Neural crest cell (in vitro differentiated cells): ENCODE measurements around the gene PPFIBP1. TPM values are rescaled to one million over a fixed set of nuclear protein-coding genes. Genes with fewer than 3 reads are reported as not detected.
"Not testable (repeated sequence)": the region's sequence is repeated elsewhere in the genome, so short reads cannot be mapped to it uniquely, and the experiment has no call there.

Experiments used
- DNase-seq: peaks from one replicate; pipeline ENCODE4 v3.0.0; 2021; ENCODE audit warnings: low read depth, mixed read lengths, low spot score
- H3K27ac Mint-ChIP-seq: one replicate; pipeline ENCODE4 v1.8.0; 2021; ENCODE audit warnings: mild to moderate bottlenecking, mixed read lengths; ENCODE audit not compliant: unreplicated experiment
- H3K27me3 Mint-ChIP-seq: 2 replicates; pipeline ENCODE4 v1.8.0; 2021; ENCODE audit warnings: low read depth, mild to moderate bottlenecking, mixed read lengths
- H3K36me3 Mint-ChIP-seq: 2 replicates; pipeline ENCODE4 v1.8.0; 2021; ENCODE audit warnings: low read depth, mild to moderate bottlenecking, mixed read lengths
- H3K4me1 Mint-ChIP-seq: 2 replicates; pipeline ENCODE4 v1.8.0; 2021; ENCODE audit warnings: mixed read lengths
- H3K4me3 Mint-ChIP-seq: one replicate; pipeline ENCODE4 v1.8.0; 2021; ENCODE audit warnings: mild to moderate bottlenecking, mixed read lengths
- H3K9me3 Mint-ChIP-seq: 2 replicates; pipeline ENCODE4 v1.8.0; 2021; ENCODE audit warnings: mixed read lengths
- total RNA-seq: library from RNA; stranded (reverse); gene quantifications from 2 replicates; pipeline ENCODE4 v1.2.1, GENCODE V29; 2021
- TF ChIP-seq, protein P1 (sequence below): fragments of 200-600 bp; sonication (generic); conservative IDR thresholded peaks from 2 replicates; pipeline ENCODE4 v1.5.0; 2021; ENCODE audit warnings: antibody characterized with exemption, mild to moderate bottlenecking

The PPFIBP1 gene
- total RNA-seq, 1 donor from 2014 or later, result 47.5 TPM

DNA sequence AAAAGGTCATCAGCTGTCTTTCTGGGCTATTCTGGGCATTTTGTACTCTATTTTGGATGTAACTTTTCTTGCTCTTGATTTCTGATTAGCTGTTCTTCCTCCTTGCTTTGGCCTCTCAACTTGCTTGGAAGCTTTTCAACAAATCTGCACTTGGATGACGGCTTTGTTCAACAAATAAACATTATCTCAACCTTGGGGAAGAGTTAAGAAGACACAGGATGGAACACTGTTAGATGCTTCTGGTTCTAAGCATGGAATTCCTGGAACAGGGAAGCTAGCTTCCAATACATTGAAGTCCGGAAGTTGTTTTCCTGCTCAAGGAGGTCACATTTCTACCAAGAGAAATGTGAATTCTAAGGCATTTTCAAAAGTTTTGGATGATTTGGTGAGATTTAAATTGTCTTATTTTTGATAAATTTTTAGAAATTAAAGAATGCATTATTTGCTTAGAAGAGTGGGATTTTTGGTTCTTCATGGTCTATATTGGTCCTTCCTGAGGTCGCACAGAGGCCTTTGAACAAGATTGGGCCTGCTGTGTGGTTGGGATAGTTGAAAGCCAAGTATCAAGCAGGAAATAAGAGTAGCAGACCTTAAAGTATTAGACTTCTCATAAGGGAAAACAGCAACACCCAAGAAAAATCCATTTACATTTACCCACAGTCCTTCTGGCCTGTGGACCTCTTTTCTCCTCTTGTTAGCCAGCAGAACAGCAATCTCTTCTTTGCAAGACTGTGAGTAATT lies 59.2 kb downstream of the PPFIBP1 start:
- Mint-ChIP-seq H3K4me1 (peaks cover 25% of the 10 kb centered on the region), H3K27ac (no peak overlapping the region), H3K36me3 (peaks cover 9% of the 10 kb centered on the region), H3K4me3 (no peak overlapping the region), H3K27me3 (no peaks in the 10 kb centered on the region), H3K9me3 (no peaks in the 10 kb centered on the region)
- DNase-seq, result no peak
- TF ChIP-seq, protein P1, sequence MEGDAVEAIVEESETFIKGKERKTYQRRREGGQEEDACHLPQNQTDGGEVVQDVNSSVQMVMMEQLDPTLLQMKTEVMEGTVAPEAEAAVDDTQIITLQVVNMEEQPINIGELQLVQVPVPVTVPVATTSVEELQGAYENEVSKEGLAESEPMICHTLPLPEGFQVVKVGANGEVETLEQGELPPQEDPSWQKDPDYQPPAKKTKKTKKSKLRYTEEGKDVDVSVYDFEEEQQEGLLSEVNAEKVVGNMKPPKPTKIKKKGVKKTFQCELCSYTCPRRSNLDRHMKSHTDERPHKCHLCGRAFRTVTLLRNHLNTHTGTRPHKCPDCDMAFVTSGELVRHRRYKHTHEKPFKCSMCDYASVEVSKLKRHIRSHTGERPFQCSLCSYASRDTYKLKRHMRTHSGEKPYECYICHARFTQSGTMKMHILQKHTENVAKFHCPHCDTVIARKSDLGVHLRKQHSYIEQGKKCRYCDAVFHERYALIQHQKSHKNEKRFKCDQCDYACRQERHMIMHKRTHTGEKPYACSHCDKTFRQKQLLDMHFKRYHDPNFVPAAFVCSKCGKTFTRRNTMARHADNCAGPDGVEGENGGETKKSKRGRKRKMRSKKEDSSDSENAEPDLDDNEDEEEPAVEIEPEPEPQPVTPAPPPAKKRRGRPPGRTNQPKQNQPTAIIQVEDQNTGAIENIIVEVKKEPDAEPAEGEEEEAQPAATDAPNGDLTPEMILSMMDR, result no peak

DNA sequence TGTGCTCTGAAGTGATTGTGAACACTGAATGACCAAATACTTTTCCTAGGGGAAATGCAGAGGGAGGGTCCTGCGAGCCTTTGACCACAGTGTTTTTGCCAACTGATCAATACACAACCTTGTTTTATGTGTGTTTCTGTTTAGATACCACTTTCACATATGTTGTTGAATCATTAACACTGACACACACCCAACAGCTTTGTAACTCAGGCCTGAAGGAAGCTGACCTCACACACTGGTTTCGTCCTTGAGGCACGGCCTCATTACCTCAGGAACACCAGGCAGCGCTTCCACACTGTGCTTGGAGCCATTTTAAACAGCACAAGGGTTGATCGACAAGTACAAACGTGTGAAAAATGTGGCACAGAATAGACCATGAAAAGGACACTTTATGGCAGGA lies 60.0 kb downstream of the PPFIBP1 start:
- no peaks in the 10 kb centered on the region for H3K9me3 Mint-ChIP-seq
- TF ChIP-seq, protein P1, result no peak
- H3K4me1 Mint-ChIP-seq, result peaks cover 25% of the 10 kb centered on the region
- H3K36me3 Mint-ChIP-seq, result peaks cover 5% of the 10 kb centered on the region
- no peak overlapping the region for H3K4me3 Mint-ChIP-seq
- H3K27me3 Mint-ChIP-seq, result no peaks in the 10 kb centered on the region
- no peak overlapping the region for H3K27ac Mint-ChIP-seq
- no peak for DNase-seq

DNA sequence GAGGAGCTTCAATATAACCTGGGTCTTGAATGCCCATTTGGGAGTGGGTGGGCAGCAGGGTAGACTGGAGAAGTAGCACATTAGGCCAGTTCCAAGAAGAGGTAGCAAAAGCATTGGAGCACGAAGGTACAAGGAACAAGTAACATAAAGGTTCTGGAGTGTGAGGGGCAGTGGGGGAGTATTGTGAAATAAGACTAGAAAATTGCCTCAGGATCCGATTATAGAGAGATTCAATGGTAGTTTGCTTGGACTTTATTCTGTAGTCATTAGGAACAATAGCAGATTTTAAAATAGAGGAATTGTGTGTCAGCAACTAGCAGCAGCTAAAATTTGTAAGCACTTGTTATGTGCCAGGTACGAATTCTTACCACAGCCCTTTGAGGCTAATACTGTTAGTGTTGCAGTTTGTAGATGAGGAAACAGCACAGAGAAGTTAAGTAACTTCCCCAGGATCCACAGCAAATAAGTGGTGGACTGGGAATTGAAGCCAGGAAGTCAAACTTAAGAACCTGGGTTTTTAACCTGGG lies 61.8 kb downstream of the PPFIBP1 start:
- TF ChIP-seq, protein P1, result no peak
- Mint-ChIP-seq H3K27me3 (no peaks in the 10 kb centered on the region), H3K4me3 (no peak overlapping the region), H3K4me1 (peaks cover 25% of the 10 kb centered on the region), H3K9me3 (peaks cover 3% of the 10 kb centered on the region), H3K27ac (peak overlapping the region; percentile 9), H3K36me3 (no peaks in the 10 kb centered on the region)
- DNase-seq, result no peak

DNA sequence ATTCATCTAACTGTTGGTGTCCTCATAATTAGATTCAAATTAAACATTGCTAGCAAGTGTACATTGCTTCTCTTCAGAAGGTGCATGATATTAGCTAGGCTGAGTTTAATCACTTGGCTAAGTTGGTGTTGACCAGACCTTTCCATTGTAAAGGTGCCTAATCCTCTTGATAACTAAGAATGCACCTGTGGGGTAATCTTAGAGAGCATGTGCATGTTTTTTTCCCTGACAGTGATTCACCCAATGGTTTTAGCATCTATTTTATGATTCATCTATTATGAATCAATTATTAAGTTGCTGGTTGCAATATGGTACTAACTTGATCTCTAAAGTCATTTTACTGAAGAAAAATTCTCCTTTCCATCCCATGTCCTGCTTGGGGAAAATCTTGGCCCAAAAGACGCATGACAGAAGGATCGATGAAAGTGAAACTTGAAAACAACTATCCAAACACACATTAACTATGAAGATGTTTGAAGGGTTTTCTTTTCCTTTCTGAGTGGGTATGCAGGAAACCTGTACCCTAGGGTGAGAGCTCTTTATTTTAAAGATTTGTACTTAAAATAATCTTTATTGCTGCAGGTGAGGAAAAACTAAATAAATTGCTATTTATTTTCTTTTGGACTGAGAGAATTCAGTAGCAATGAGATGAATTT lies 64.2 kb downstream of the PPFIBP1 start:
- not testable (repeated sequence) for H3K27ac Mint-ChIP-seq, H3K9me3 Mint-ChIP-seq, DNase-seq, H3K36me3 Mint-ChIP-seq, H3K4me3 Mint-ChIP-seq, H3K27me3 Mint-ChIP-seq
- H3K4me1 Mint-ChIP-seq, result peaks cover 12% of the 10 kb centered on the region

DNA sequence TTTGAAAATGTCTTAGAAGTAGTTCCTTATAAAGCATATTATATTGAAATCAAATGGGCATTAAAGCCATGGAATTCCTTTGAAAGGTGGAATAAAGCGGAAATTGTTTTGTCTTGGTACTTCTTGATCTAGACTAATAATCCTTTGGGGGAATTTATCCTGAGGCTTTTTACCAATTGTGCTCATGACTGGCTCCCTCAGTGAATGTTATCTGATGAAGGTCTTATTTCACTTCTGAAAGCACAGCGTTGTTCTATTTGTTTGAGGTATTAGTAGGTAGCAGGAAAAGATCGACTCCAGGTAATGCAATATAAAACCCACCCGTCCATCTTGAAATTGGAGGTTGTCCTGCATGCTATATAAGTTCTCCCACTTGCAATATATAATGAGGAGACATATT lies 64.8 kb downstream of the PPFIBP1 start:
- H3K4me1 Mint-ChIP-seq, result peaks cover 12% of the 10 kb centered on the region

More for the DNA sequence above, 64.8 kb downstream of the PPFIBP1 start:
- TF ChIP-seq, protein P1, result no peak
- Mint-ChIP-seq H3K27me3 (no peaks in the 10 kb centered on the region), H3K27ac (no peak overlapping the region), H3K4me3 (no peak overlapping the region), H3K9me3 (peaks cover 3% of the 10 kb centered on the region), H3K36me3 (peaks cover 14% of the 10 kb centered on the region)
- no peak for DNase-seq
